Ascending aorta (tissue), 2 donors: Measurements from ENCODE around the gene HPD. TPM values are rescaled to one million over a fixed set of nuclear protein-coding genes. Genes with fewer than 3 reads are reported as not detected.

Experiments used
- DNase-seq, 2 donors: peaks; one replicate each; pipeline ENCODE4 v3.0.0-alpha.2; 2019; ENCODE audit warnings: low spot score in 2 of 2
- H3K27ac ChIP-seq, 2 donors: fragments of 200-600 bp; sonication (generic); one replicate each; pipeline ENCODE4 v1.5.1; 2016 to 2017; ENCODE audit warnings: mild to moderate bottlenecking in 1 of 2
- H3K27me3 ChIP-seq: fragments of 200-600 bp; sonication (generic); one replicate; pipeline ENCODE4 v1.5.1; 2017
- H3K36me3 ChIP-seq, 2 donors: fragments of 200-600 bp; sonication (generic); one replicate each; pipeline ENCODE4 v1.5.1; 2016
- H3K4me1 ChIP-seq, 2 donors: fragments of 200-600 bp; sonication (generic); one replicate each; pipeline ENCODE4 v1.5.1; 2016 to 2017; ENCODE audit warnings: mild to moderate bottlenecking in 1 of 2
- H3K4me3 ChIP-seq, 2 donors: fragments of 200-600 bp; sonication (generic); one replicate each; pipeline ENCODE4 v1.5.1; 2016 to 2017; ENCODE audit warnings: mild to moderate bottlenecking in 1 of 2
- H3K9me3 ChIP-seq, 2 donors: fragments of 200-600 bp; sonication (generic); one replicate each; pipeline ENCODE4 v1.5.1; 2016
- CTCF ChIP-seq, 3 experiments: fragments of 200-600 bp in 2 of 3; fragments of 450-650 bp in 1 of 3; sonication (generic) in 2 of 3; IDR thresholded peaks; one replicate each; pipeline ENCODE4 v1.5.1; 2016 to 2019; ENCODE audit warnings: antibody characterized with exemption in 3 of 3, mild to moderate bottlenecking in 1 of 3, moderate library complexity in 1 of 3
- intact Hi-C: fragments of 100-400 bp; cut with DNase I; formaldehyde crosslinking; loops from one replicate; pipeline ENCODE4 v1.15.1; 2023
- total RNA-seq: library from RNA; depleted of rRNA; stranded (reverse); fragments of >200 nt; gene quantifications from one replicate; pipeline ENCODE4 v1.1.0, GENCODE V29; 2016

The HPD gene
- total RNA-seq, 1 donor from 2014 or later, result 0.96 TPM

GRCh38 chr12:121794534-121795033 lies 64.1 kb downstream of the HPD start:
- Histone ChIP-seq H3K36me3 (peaks cover 5 to 7% of the 10 kb centered on the region in 2 donors), H3K27me3 (no peaks in the 10 kb centered on the region), H3K4me1 (peaks cover 30 to 42% of the 10 kb centered on the region in 2 donors), H3K9me3 (no peaks in the 10 kb centered on the region), H3K4me3 (peak overlapping the region; percentile 19 to 67), H3K27ac (peak overlapping the region; percentile 100)
- DNase-seq, result no peak
- intact Hi-C loops, result loop anchor here (1.0 to 10.0 kb wide), 8 partner anchors 10 to 430 kb away; partner anchors contain the start of genes DIABLO, HPD and SETD1B
- TF ChIP-seq CTCF (IDR thresholded peaks at IDR 0.05), result no peak

GRCh38 chr12:121793838-121794533 lies 64.7 kb downstream of the HPD start:
- no peaks in the 10 kb centered on the region for H3K27me3 ChIP-seq
- peak overlapping the region; percentile 100 for H3K27ac ChIP-seq
- H3K9me3 ChIP-seq, result no peaks in the 10 kb centered on the region
- DNase-seq, result peak; percentile 72 to 96
- peak overlapping the region; percentile 57 to 67 for H3K4me3 ChIP-seq
- peak; percentile 100 for TF ChIP-seq CTCF (IDR thresholded peaks at IDR 0.05)
- H3K4me1 ChIP-seq, result peaks cover 30 to 42% of the 10 kb centered on the region in 2 donors
- intact Hi-C loops, result loop anchor here (1.0 to 10.0 kb wide), 5 partner anchors 18 to 431 kb away; partner anchors contain the start of genes DIABLO and HPD
- H3K36me3 ChIP-seq, result peaks cover 5 to 7% of the 10 kb centered on the region in 2 donors

- DNase-seq, result no peak
- H3K9me3 ChIP-seq, result no peaks in the 10 kb centered on the region
- peak within 1 kb of the TSS; percentile 100 for H3K27ac ChIP-seq
- peak within 1 kb of the TSS; percentile 57 to 67 for H3K4me3 ChIP-seq
- no peaks in the 10 kb centered on the region for H3K27me3 ChIP-seq
- peaks cover 5 to 7% of the 10 kb centered on the region in 2 donors for H3K36me3 ChIP-seq
- TF ChIP-seq CTCF (IDR thresholded peaks at IDR 0.05), result no peak
- intact Hi-C loops, result loop anchor here (10.0 kb wide), 1 partner anchor 431 kb away; the partner anchor contains the start of gene DIABLO
- peaks cover 28 to 36% of the 10 kb centered on the region in 2 donors for H3K4me1 ChIP-seq
These were observed 65.2 kb downstream of the HPD start, which contains the start of gene RHOF for GRCh38 chr12:121793440-121793837. TSS of gene RHOF (minus strand) at chr12:121793688. CDS start at chr12:121793633, 55 bp downstream.

GRCh38 chr12:121792607-121793439 lies 65.8 kb downstream of the HPD start:
- intact Hi-C loops, result loop anchor here (10.0 kb wide), 1 partner anchor 432 kb away; the partner anchor contains the start of gene DIABLO
- H3K4me3 ChIP-seq, result peak overlapping the region; percentile 57 to 67
- H3K4me1 ChIP-seq, result peaks cover 23 to 30% of the 10 kb centered on the region in 2 donors
- peaks cover 5 to 7% of the 10 kb centered on the region in 2 donors for H3K36me3 ChIP-seq
- no peak for TF ChIP-seq CTCF (IDR thresholded peaks at IDR 0.05)
- no peak for DNase-seq
- no peaks in the 10 kb centered on the region for H3K9me3 ChIP-seq
- no peaks in the 10 kb centered on the region for H3K27me3 ChIP-seq
- H3K27ac ChIP-seq, result peak overlapping the region; percentile 9 to 12
